NCI-H1092 treated with DMSO at 0.1 percent for 48 hours (cell line): ENCODE results near the gene ASPRV1.

Experiments used
- DNase-seq: peaks from one replicate; lab custom pipeline; 2025; lab: John Stamatoyannopoulos, UW

ASPRV1 gene

DNA sequence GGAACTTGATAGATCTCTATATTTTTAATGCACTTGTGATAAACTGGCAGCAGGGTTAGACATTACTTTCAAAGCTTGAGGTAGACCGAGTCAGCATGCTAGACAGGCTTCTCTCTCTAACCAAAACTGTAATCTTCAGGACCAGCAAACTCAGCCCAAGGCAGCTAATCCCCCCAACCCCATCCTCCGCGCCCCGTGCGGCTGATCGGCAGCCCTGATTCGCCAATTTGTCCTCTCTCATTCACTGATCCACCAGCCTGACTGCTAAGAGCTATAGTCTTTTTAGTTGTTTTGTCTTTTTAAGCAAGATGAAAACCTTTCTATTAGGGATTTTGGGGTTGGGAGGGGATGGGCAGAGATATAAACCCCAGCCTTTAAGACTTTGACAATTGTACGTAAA lies 20.7 kb downstream of the ASPRV1 start:
- DNase-seq, result no peak

DNA sequence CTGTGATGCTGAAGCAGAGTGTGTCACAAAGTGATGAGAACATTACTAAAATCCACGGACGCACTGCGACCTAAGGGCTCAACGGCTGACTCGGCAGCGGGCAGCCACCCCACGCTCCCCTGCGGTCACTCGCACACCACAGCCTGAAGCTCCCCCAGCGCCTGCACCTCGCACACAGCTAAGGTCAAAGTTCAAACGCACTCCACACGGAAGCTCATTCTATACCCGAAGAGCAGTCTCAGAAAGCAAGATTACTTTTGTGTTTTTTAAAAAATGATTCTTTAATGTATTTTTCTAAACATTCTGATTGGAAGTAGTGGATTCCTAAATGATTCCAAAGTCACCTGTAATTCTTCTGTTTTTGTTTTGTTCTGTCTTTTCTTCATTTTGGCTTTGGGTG lies 21.7 kb downstream of the ASPRV1 start:
- no peak for DNase-seq

DNA sequence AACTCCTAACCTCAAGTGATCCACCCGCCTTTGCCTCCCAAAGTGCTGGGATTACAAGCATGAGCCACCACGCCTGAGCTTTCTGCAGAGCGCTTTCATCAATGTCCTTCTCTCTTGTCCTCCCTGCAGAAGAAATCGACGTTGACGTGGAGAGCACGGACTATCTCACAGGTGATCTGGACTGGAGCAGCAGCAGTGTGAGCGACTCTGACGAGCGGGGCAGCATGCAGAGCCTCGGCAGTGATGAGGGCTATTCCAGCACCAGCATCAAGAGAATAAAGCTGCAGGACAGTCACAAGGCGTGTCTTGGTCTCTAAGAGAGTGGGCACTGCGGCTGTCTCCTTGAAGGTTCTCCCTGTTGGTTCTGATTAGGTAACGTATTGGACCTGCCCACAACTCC lies 23.5 kb downstream of the ASPRV1 start:
- DNase-seq, result no peak

DNA sequence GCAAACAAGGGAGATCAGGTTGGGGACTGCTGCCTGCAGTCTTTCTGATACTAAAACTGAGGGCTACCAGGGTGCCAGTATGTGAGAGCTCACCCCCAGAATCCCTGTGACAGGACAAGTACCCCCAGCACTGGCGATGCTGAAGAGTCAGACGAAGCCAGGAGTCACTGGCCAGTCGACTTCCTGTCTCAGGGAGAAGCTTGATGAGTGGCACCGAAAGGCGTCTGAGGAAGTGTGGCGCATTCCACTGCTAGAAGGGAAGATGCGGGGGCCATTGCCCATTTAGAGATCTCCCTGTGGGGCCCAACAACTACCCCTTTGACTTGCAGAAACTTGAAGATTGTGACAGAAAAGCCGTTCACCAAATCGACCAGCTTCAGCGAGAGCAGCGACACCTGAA lies 24.5 kb downstream of the ASPRV1 start:
- no peak for DNase-seq

DNA sequence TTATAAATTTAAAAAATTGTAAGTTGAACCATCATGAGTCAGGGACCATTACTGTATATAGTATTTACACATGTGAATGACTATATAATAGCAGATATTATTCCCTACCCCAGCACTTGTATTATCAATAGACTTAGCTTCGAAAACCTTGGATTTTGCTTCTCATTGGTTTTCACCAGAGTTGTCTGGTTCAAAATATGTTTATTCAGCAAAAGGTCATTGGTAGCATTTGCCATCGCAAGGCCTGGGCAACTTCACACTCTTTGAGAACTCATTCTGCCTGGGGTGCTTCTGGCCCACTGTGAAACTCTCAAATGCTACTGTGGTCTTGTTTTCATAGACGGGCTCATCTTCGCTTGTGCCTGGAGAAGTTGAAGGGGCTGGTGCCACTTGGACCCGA lies 26.4 kb downstream of the ASPRV1 start:
- DNase-seq, result no peak

DNA sequence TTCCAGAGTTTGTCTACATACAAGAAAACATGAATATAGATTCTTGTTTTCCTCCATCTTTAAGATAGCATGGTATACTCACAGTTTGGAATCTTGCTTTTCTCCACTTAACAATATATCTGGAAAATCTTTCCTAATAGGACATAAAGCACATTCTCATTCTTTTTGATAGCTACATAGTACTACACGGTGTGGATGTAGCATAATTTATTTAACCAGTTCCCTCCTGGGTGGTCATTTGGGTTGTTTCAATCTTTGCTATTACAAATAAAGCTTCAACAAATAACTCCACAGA lies 26.9 kb downstream of the ASPRV1 start:
- no peak for DNase-seq

DNA sequence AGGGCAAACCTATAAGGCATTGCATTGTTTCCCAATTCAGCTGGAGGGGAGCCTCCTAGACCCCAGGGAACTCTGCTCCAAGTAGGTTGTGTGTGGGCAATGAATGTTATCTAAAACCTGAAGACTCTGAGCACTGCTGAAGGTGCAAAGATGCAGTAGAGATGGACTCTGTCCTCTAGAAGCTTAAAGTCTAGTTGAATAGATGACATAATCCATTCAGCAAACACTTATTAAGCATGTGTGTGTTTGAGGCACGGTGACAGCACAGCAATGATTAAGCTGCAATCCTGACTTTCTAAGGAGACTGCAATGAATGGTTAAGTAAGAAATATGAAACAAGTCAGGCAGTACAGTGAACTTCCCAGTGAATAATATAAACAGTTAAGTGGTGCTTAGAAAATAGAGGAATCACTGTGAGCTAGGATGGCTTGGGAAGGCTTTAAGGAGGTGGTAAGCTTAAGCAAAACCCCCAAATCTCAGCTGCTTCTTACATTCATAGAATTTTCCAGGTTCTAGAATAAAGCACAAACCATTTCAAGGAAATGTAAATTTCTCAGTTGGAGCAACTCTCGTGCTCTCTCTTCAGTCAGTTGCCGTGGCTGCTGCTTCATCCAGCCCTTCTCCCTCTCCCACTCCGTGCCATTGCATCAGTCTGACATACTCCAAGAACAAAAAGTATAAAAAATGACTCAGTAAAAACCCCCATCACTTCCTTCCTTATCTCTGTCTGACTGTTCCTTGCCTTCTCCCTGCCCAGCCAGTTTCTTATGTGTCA lies 27.4 kb downstream of the ASPRV1 start:
- DNase-seq, result no peak

DNA sequence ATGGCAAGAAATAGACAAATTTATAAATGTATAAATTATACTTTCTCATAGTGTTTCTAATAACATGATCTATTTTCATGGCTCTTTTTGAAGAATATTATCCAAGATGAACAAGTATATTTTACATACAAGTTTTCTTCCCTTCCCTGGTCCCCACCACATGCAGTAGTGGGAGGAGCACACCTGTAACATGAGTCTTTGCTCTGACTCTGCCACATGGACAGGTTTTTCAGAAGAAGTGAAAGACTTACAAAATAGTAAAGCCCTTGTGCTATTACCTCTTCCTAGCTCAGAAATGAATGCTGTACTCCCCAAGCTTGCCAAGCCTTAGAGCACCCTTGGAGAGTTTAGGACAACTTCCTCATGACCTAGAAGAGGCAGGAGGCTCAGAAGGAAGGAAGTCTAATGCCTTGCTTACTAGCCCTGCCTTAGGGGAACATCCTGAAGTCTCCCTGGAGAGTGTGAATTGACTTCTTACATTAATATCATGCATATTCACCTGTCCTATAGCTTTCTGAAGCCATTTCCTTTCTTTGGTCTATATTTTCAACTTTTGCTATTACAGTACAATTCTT lies 28.1 kb downstream of the ASPRV1 start:
- no peak for DNase-seq

DNA sequence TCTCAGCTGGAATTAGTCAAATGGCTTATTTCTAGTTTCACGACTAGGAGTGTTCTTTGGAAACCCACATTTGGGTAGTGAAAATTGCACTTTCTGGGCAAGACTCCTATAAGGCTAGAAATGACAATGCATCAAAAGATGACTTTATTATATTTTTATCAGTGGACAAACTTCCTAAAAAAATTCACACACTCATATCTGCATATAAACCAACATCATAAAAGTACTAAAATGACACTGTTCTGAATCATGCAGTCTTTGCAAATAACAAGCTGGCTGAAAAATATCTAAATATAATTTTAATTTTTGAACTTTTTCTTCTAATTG lies 28.9 kb downstream of the ASPRV1 start:
- DNase-seq, result no peak

DNA sequence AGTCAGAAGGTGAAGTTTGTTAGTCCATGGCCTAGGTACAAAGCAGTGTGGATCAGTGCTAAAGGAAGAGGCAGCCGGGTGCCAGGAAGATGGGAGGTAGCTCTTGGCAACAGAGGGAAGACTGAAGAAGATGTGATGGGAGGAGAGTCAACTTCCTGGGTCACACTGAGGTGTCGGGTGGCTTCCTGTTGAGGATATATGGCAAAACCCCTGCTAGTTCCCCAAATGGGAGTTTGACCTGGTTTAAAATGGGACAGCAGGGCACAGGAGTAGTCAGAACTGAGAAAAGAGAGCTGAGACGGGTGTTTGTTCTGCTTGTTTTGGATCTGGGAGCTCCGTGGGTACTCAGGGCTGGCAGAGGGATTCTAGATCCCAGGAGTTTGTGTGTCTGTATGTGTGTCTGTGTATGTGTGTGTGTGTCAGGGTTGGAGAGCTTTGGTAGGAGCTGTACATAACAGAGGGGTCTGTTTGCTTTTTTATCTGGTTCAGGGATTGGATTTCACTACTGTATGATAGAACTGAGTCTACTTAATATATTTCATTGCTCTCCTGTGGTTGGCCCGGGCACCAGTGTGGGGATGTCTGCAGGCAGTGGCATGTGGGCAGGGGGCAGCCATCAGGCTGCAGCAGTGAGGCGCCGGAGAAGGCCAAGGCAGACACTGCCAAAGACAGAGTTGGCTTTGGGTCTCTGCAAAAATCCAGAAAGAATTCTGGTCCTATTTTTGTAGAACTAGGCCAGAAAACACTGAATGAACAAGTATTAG lies 29.4 kb downstream of the ASPRV1 start:
- no peak for DNase-seq

DNA sequence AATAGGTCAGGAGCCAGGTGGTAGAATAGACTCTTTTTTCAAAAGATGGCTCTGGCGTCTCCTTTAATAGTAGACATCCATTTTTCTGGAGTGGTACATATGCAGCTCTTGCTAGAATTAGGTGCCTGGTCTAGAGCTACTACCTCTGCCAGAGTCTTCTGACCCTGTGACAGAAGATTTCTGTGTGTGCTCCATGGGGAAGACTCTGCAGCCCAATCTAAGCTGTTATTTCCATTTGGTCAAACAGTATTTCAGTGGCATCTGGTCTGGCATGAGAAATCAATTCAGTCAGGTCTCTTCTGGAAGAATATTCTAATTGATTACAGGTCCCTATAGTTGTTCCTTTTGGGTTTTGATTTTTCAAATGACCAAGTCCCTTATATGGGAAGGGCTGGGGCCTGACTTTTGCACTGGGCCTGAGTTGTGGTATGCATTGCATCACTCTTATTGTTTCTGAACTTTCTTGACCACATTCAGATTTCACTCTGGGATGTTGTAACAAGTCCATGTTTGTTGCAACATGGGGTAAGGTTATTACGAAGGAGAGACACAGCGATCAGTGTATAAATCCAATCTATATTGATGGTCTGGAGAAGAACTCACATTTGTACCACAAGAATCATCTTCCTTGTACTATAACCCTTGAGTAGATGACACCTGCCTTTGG lies 34.4 kb downstream of the ASPRV1 start:
- DNase-seq, result no peak

DNA sequence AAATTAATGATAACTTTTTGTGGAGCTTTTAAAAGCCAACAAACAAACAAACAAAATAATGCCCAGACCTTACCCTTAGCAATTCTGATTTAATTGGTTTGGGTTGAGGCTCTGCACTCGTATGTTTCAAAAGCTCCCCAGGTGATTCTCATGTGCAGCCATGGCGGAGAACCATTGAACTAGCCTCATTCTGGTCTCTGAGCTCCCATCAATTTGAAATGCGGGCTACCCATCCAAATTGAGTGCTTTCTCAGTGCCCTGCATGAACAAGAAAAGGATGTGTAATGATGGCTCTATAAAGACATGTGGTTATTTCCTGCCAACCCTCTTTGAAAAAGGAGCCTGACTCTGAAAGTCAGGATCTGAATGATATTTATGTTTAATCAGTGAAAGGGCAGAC lies 38.3 kb downstream of the ASPRV1 start:
- DNase-seq, result no peak

DNA sequence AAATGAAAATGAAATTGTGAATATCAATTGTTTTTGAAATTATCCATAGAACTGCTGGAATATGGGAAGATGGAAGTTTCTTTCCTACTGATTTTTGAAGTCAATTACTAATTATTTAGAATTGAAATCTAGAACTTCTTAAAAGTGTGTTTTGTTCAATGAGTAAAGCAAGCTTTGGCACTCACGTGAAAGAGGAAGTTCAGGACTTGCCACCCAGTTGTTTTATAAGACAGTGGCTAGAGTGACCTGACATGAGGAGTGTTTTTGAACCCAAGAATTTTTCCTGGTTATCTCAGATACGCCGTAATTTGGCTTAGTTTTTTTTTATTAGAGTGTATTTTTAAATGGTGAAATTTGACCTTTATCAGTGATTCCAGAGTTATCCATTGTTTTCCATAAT lies 43.0 kb downstream of the ASPRV1 start:
- no peak for DNase-seq

DNA sequence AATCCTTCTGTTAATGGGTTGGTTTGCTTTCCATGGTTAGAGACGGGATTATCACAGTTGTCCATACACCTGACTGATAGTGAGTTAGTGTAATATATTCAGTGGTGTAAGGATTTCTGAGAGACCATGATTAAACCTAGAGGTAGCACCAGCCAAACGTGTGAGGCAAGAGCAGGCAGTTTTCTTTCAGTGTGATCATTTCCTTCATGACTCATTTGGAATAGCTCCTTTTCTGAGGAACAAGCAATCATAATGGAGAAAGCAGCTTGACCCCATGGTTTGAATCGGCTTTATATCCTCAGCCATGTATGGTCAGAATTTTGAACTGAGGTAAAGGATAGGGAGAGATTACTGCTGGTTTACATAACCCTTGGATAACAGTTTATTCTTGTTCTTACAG lies 43.6 kb downstream of the ASPRV1 start:
- DNase-seq, result no peak

DNA sequence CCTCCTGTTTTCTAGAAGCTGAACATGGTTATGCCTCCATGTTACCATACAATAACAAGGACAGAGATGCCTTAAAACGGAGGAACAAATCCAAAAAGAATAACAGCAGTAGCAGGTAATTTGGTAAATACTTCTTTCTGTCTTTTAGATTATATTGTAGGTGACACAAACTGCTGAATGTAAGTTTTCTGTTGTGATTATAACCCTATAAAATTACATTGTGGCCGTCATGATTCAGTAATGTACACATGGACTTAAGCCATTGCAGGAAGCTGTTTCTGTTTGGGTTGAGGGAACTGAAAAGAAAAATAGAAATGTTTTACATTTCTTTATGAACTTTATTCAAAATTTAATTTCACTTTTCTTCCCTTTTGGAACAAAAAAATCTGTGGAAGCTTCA lies 45.3 kb downstream of the ASPRV1 start:
- DNase-seq, result no peak

DNA sequence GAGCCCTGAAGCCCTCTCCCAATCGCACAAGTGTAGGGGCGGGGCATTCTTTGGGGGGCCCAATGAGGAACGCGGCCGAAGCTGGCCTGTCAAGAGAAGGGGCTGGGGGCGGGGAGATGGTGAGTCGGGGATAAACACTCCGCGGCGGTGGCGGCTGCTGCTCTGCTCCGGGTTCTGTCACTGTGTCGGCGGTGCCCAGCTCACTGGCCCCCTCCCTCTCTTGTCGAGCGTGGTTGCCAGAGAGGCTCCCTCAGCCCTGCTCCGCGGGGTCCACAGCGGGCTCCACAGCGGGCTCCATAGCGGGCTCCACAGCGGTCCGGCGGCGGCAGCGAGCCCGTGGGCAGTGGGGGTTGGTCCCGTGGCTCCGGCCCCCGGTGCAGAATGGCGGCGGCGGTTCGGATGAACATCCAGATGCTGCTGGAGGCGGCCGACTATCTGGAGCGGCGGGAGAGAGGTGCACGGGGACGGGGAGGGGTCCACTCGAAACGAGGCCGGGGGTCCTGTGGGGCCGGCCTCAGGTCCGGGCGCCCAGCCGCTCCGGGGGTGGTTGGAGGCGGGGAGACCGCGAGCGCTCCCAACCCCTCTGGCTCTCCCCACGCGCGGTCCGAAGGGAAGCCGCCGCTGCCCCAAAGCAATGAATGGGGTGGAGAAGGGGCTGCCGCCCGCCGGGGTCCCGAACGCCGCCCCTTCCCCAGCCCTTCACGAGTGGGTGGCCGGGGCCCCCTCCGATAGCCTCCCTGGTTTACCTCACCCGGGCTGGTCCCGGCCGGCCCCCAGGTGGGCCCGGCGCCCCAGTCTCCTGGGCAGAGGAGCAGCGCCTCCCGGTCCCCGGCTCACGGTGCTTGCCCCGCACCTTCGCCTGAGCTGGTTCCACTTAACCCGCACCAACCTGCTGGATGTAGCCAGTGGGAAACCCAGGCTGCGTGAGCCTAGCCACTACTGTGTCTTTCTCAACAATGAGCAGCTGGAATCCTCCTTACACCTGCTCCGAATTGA lies 46.2 kb downstream of the ASPRV1 start, which contains the start of gene MXD1:
Gene MXD1 (plus strand): TSS at position 160 of the 996 bp plus-strand sequence. CDS start 222 bp downstream, at position 382.
- DNase-seq, result no peak

DNA sequence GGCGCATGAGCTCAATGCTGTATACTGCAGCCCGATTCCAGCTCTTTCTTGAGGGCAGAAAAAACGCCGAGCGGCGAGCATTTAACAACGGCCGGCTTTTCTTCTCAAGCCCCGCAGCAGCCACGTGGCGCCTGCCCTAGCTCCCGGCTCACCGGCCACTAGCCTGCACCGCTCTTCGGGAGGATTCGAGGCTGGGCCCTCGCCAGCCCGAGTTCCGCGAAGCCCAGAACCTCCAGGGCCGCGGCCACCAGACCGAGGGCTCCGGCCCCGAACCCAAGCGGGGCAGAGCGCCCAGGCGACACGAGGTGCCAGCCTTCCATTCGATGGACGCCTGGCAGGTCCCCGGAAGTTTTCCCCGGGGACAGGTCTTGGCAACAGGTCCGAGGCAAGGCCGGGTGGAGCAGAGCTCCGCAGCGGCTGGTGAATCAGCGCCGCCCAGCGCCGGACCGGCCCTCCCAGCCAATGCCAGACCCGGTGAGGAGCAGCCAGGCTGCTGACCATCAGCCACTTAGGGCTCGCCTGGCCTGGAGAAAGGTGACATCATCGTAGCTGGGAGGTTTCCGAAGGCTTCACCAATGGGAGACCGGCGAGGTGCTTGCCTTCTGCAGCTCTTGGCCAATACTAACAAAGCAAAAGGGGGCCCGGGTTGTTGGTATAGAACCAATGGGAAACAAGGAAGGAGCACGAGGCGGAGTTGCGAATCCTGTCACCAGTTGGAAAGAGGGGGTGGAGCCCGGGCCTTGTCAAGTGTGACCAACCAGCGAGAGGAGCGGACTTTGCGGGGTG lies 47.1 kb downstream of the ASPRV1 start:
- DNase-seq, result peak; percentile 99

DNA sequence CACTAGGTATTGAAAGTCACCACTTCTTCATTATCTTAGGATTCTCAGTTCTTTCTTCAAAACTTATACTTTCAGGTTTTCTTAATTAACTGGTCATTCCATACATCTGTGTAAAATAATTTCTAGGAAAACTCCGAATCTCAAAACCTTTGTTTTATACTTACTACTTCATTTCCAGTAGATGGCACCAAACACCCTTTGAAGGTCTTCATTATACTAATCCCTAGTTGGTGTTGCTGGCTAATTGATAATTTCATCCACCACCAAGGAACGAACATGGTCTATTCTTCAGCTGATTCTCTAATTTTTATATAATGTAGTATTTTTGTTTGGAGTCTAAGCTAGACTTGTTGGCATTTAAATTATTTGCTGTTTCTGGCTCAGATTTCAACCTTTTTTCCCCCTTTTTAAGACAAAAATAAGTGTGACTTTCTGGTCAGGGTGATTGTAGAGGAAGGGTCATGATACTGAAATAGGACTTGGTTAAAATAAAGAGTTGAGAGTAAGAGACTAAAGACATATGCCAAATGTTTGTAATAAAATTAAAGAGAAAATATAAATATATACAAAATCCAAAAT lies 49.4 kb downstream of the ASPRV1 start:
- peak; percentile 31 for DNase-seq
